GM11168 (cell line): ENCODE measurements around the gene MED4.

Experiments used
- in situ Hi-C: fragments of 300-500 bp; cut with MboI; formaldehyde crosslinking; loops from one replicate; pipeline ENCODE4 v1.12.0; 2022; ENCODE audit warnings: low sequenced_read_pairs; ENCODE audit not compliant: unreplicated experiment

MED4 gene

GRCh38 chr13:48040896-48041295 lies 54.0 kb downstream of the MED4 start:
- in situ Hi-C loops: no loop called here

- in situ Hi-C loops: no loop called here
Measured at GRCh38 chr13:48040049-48040448, 54.9 kb downstream of the MED4 start.

- in situ Hi-C loops: no loop called here
Measured at GRCh38 chr13:48038761-48039160, 56.1 kb downstream of the MED4 start.

GRCh38 chr13:48037346-48038173 lies 57.3 kb downstream of the MED4 start, which contains the start of gene NUDT15:
TSS of gene NUDT15 (plus strand) at chr13:48037726. CDS start at chr13:48037747, 21 bp downstream.
- in situ Hi-C loops: no loop called here

GRCh38 chr13:48029859-48030258 lies 65.0 kb downstream of the MED4 start:
- in situ Hi-C loops: no loop called here

GRCh38 chr13:48028066-48028465 lies 66.8 kb downstream of the MED4 start:
- in situ Hi-C loops: no loop called here
